KMS-11 (cell line): Measurements from ENCODE around the gene SMARCA5.
A peak's percentile ranks its signal among the peaks of the same experiment; 100 is the strongest.

ENCODE experiments used
- H2AFZ ChIP-seq: fragments of 200-600 bp; sonication (generic); 2 replicates; pipeline ENCODE4 v1.6.1; 2016; ENCODE audit warnings: antibody characterized with exemption, mixed run types, low read depth
- H3K27ac ChIP-seq: fragments of 200-600 bp; sonication (generic); 2 replicates; pipeline ENCODE4 v1.6.1; 2016; ENCODE audit warnings: mild to moderate bottlenecking, mixed run types
- H3K27me3 ChIP-seq: fragments of 200-600 bp; sonication (generic); 2 replicates; pipeline ENCODE4 v1.6.1; 2017; ENCODE audit warnings: mild to moderate bottlenecking, low read depth, mixed run types, moderate library complexity; ENCODE audit not compliant: insufficient read depth
- H3K36me3 ChIP-seq: fragments of 200-600 bp; sonication (generic); 2 replicates; pipeline ENCODE4 v1.6.1; 2017; ENCODE audit warnings: mild to moderate bottlenecking, mixed run types; ENCODE audit not compliant: insufficient read depth
- H3K4me1 ChIP-seq: fragments of 200-600 bp; sonication (generic); 2 replicates; pipeline ENCODE4 v1.6.1; 2016; ENCODE audit warnings: mild to moderate bottlenecking, low read depth, mixed run types; ENCODE audit not compliant: poor library complexity, severe bottlenecking
- H3K4me2 ChIP-seq: fragments of 200-600 bp; sonication (generic); 2 replicates; pipeline ENCODE4 v1.7.0; 2016; ENCODE audit warnings: mild to moderate bottlenecking, mixed run types
- H3K4me3 ChIP-seq: fragments of 200-600 bp; sonication (generic); IDR thresholded peaks from 2 replicates; pipeline ENCODE4 v1.6.1; 2017; ENCODE audit warnings: low read depth, low read length, mixed read lengths; ENCODE audit not compliant: insufficient read depth
- H3K79me2 ChIP-seq: fragments of 200-600 bp; sonication (generic); 2 replicates; pipeline ENCODE4 v1.6.1; 2016; ENCODE audit warnings: low read depth, mixed run types; ENCODE audit not compliant: insufficient read depth
- H3K9ac ChIP-seq: fragments of 200-600 bp; sonication (generic); 2 replicates; pipeline ENCODE4 v1.6.1; 2016; ENCODE audit warnings: mild to moderate bottlenecking, mixed run types
- H4K20me1 ChIP-seq: fragments of 200-600 bp; sonication (generic); 2 replicates; pipeline ENCODE4 v1.6.1; 2016; ENCODE audit warnings: mild to moderate bottlenecking, mixed run types; ENCODE audit not compliant: insufficient read depth
- CTCF ChIP-seq: fragments of 200-600 bp; sonication (generic); conservative IDR thresholded peaks from 2 replicates; pipeline ENCODE4 v1.6.1; 2017; ENCODE audit warnings: low read depth, mild to moderate bottlenecking, antibody characterized with exemption, low read length, moderate library complexity, mixed read lengths

Gene SMARCA5

GRCh38 chr4:143554728-143555597 is 41.5 kb downstream of the SMARCA5 start:
- Histone ChIP-seq H3K79me2 (no peaks in the 10 kb centered on the region), H3K36me3 (peaks cover 1% of the 10 kb centered on the region; the same call in 1 of the 2 replicates), H3K27me3 (no peaks in the 10 kb centered on the region), H3K27ac (no peak overlapping the region), H3K4me3 (no peak overlapping the region), H4K20me1 (no peaks in the 10 kb centered on the region), H2AFZ (no peak overlapping the region), H3K4me1 (no peaks in the 10 kb centered on the region), H3K4me2 (no peak overlapping the region), H3K9ac (no peak overlapping the region)
- TF ChIP-seq CTCF = no peak

GRCh38 chr4:143555676-143556075 is 42.2 kb downstream of the SMARCA5 start:
- Histone ChIP-seq H3K9ac (no peak overlapping the region), H4K20me1 (no peaks in the 10 kb centered on the region), H2AFZ (no peak overlapping the region), H3K36me3 (no peaks in the 10 kb centered on the region; the same call in 1 of the 2 replicates), H3K27me3 (no peaks in the 10 kb centered on the region), H3K4me3 (no peak overlapping the region), H3K79me2 (no peaks in the 10 kb centered on the region), H3K4me1 (no peaks in the 10 kb centered on the region), H3K4me2 (no peak overlapping the region), H3K27ac (no peak overlapping the region)
- TF ChIP-seq CTCF = no peak

- no peak overlapping the region for H3K4me2 ChIP-seq
- H3K4me1 ChIP-seq = no peaks in the 10 kb centered on the region
- no peaks in the 10 kb centered on the region for H4K20me1 ChIP-seq
- H3K4me3 ChIP-seq = no peak overlapping the region
- no peaks in the 10 kb centered on the region for H3K27me3 ChIP-seq
- H3K9ac ChIP-seq = no peak overlapping the region
- no peaks in the 10 kb centered on the region; the same call in 1 of the 2 replicates for H3K36me3 ChIP-seq
- H3K27ac ChIP-seq = no peak overlapping the region
- H3K79me2 ChIP-seq = no peaks in the 10 kb centered on the region
- no peak overlapping the region for H2AFZ ChIP-seq
- TF ChIP-seq CTCF = no peak
These were observed 44.8 kb downstream of the SMARCA5 start for GRCh38 chr4:143558286-143558685.

GRCh38 chr4:143558823-143559756 is 45.6 kb downstream of the SMARCA5 start:
- Histone ChIP-seq H3K36me3 (no peaks in the 10 kb centered on the region), H3K4me1 (no peaks in the 10 kb centered on the region), H4K20me1 (no peaks in the 10 kb centered on the region), H3K4me2 (no peak overlapping the region), H3K4me3 (no peak overlapping the region), H3K79me2 (no peaks in the 10 kb centered on the region), H2AFZ (peak overlapping the region; percentile 38), H3K27me3 (no peaks in the 10 kb centered on the region), H3K27ac (no peak overlapping the region), H3K9ac (no peak overlapping the region)
- TF ChIP-seq CTCF = peak; percentile 37
